IMR-90 (cell line): ENCODE data around the gene XKR3.

Experiments used
- BHLHE40 ChIP-seq: fragments of 150-350 bp; IDR thresholded peaks from 2 replicates; pipeline ENCODE4 v1.6.1; 2016; ENCODE audit warnings: mild to moderate bottlenecking, low read depth, low read length
- CEBPB ChIP-seq: IDR thresholded peaks from 2 replicates; pipeline ENCODE4 v1.6.1; 2012; ENCODE audit warnings: low read depth, low read length, improper control_type of control experiment
- CHD1 ChIP-seq: IDR thresholded peaks from 2 replicates; pipeline ENCODE4 v1.6.1; 2012; ENCODE audit warnings: low read depth, low read length, improper control_type of control experiment
- FOS ChIP-seq: fragments of 150-350 bp; IDR thresholded peaks from 2 replicates; pipeline ENCODE4 v1.6.1; 2016; ENCODE audit warnings: low read depth, low read length
- MAFK ChIP-seq: IDR thresholded peaks from 2 replicates; pipeline ENCODE4 v1.6.1; 2012; ENCODE audit warnings: low read depth, low read length, improper control_type of control experiment
- MAZ ChIP-seq: IDR thresholded peaks from 2 replicates; pipeline ENCODE4 v1.6.1; 2012; ENCODE audit warnings: low read depth, mild to moderate bottlenecking, low read length, improper control_type of control experiment, moderate library complexity, borderline replicate concordance
- MXI1 ChIP-seq: IDR thresholded peaks from 2 replicates; pipeline ENCODE4 v1.6.1; 2012; ENCODE audit warnings: low read depth, mild to moderate bottlenecking, low read length, moderate library complexity, borderline replicate concordance
- NFE2L2 ChIP-seq: fragments of 150-350 bp; IDR thresholded peaks from 2 replicates; pipeline ENCODE4 v1.6.1; 2016; ENCODE audit warnings: low read depth, mild to moderate bottlenecking, low read length
- POLR2A ChIP-seq: IDR thresholded peaks from 2 replicates; pipeline ENCODE4 v1.6.1; 2012; ENCODE audit warnings: mild to moderate bottlenecking, low read depth, low read length
- RAD21 ChIP-seq: IDR thresholded peaks from 2 replicates; pipeline ENCODE4 v1.6.1; 2012; ENCODE audit warnings: low read length, improper control_type of control experiment
- RFX5 ChIP-seq: IDR thresholded peaks from 2 replicates; pipeline ENCODE4 v1.8.0; 2012; ENCODE audit warnings: low read depth, mild to moderate bottlenecking, low read length, moderate library complexity
- SMC3 ChIP-seq: fragments of 150-350 bp; IDR thresholded peaks from 2 replicates; pipeline ENCODE4 v1.6.1; 2016; ENCODE audit warnings: low read depth, mild to moderate bottlenecking, antibody characterized with exemption, low read length, moderate library complexity
- TF ChIP-seq, protein P1 (sequence below): conservative IDR thresholded peaks from 2 replicates; pipeline ENCODE4 v1.5.1; 2012; ENCODE audit warnings: mild to moderate bottlenecking, low read depth, low read length, improper control_type of control experiment
- TF ChIP-seq, protein P2 (sequence below): fragments of 150-350 bp; IDR thresholded peaks from 2 replicates; pipeline ENCODE4 v1.6.1; 2016; ENCODE audit warnings: low read depth, mild to moderate bottlenecking, low read length, moderate library complexity, borderline replicate concordance

DNA sequence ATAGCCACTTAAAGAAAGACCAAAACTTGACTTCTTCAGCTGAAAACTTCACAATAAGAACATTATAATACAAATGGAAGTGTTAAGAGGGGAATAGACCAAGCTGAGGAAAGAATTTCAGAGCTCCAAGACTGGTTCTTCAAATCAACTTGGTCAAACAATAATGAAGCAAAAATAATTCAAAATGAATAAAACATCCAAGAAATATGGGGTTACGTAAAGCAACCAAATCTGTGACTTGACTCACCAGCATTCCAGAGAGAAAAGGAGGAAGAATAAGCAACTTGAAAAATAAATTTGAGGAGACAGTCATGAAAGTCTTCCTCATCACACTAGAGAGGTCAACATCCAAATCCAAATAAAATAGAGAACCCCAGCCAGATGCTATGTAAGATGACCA is 31.4 kb downstream of the XKR3 start:
- TF ChIP-seq, protein P1, sequence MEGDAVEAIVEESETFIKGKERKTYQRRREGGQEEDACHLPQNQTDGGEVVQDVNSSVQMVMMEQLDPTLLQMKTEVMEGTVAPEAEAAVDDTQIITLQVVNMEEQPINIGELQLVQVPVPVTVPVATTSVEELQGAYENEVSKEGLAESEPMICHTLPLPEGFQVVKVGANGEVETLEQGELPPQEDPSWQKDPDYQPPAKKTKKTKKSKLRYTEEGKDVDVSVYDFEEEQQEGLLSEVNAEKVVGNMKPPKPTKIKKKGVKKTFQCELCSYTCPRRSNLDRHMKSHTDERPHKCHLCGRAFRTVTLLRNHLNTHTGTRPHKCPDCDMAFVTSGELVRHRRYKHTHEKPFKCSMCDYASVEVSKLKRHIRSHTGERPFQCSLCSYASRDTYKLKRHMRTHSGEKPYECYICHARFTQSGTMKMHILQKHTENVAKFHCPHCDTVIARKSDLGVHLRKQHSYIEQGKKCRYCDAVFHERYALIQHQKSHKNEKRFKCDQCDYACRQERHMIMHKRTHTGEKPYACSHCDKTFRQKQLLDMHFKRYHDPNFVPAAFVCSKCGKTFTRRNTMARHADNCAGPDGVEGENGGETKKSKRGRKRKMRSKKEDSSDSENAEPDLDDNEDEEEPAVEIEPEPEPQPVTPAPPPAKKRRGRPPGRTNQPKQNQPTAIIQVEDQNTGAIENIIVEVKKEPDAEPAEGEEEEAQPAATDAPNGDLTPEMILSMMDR: no peak
- no peak for TF ChIP-seq MXI1
- no peak for TF ChIP-seq POLR2A
- TF ChIP-seq RAD21: no peak
- TF ChIP-seq FOS: no peak
- no peak for TF ChIP-seq SMC3
- TF ChIP-seq, protein P2, sequence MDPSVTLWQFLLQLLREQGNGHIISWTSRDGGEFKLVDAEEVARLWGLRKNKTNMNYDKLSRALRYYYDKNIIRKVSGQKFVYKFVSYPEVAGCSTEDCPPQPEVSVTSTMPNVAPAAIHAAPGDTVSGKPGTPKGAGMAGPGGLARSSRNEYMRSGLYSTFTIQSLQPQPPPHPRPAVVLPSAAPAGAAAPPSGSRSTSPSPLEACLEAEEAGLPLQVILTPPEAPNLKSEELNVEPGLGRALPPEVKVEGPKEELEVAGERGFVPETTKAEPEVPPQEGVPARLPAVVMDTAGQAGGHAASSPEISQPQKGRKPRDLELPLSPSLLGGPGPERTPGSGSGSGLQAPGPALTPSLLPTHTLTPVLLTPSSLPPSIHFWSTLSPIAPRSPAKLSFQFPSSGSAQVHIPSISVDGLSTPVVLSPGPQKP: no peak
- no peak for TF ChIP-seq RFX5
- no peak for TF ChIP-seq BHLHE40
- no peak for TF ChIP-seq MAZ
- no peak for TF ChIP-seq CEBPB
- no peak for TF ChIP-seq CHD1
- no peak for TF ChIP-seq NFE2L2
- no peak for TF ChIP-seq MAFK
